GM19351 (cell line): ENCODE measurements around the gene NHLH1.

Source experiments
- ATAC-seq: cut with Tn5 transposase; IDR thresholded peaks from one replicate; pipeline ENCODE4 v1.9.1; 2021; ENCODE audit warnings: mild to moderate bottlenecking, moderate library complexity; ENCODE audit not compliant: unreplicated experiment

Gene NHLH1

GRCh38 chr1:160366731-160367515, at the start of gene NHLH1:
Gene NHLH1 (plus strand): TSS chr1:160367071. CDS start chr1:160370732, 3,661 bp downstream.
- no peak for ATAC-seq

- no peak for ATAC-seq
Observed at GRCh38 chr1:160322831-160323230, 44.0 kb upstream of the NHLH1 start.

- no peak for ATAC-seq
Observed at GRCh38 chr1:160325252-160325651, 41.6 kb upstream of the NHLH1 start.

GRCh38 chr1:160326418-160326817, 40.5 kb upstream of the NHLH1 start:
- no peak for ATAC-seq

- ATAC-seq, result no peak
Observed at GRCh38 chr1:160328184-160328583, 38.7 kb upstream of the NHLH1 start.

- ATAC-seq, result no peak
Observed at GRCh38 chr1:160330119-160330518, 36.8 kb upstream of the NHLH1 start.

- no peak for ATAC-seq
Observed at GRCh38 chr1:160332516-160332915, 34.4 kb upstream of the NHLH1 start.

- no peak for ATAC-seq
Observed at GRCh38 chr1:160338580-160338979, 28.3 kb upstream of the NHLH1 start.

GRCh38 chr1:160340146-160340545, 26.7 kb upstream of the NHLH1 start:
- ATAC-seq, result no peak

- no peak for ATAC-seq
Observed at GRCh38 chr1:160340866-160341265, 26.0 kb upstream of the NHLH1 start.

- ATAC-seq, result no peak
Observed at GRCh38 chr1:160342526-160342925, 24.3 kb upstream of the NHLH1 start.

GRCh38 chr1:160342953-160343869, 23.7 kb upstream of the NHLH1 start, which contains the start of the genes COPA and NCSTN:
Gene COPA (minus strand): TSS chr1:160343250. CDS start chr1:160343170, 80 bp downstream.
Gene NCSTN (plus strand): TSS chr1:160343383. CDS start chr1:160343397, 14 bp downstream.
- ATAC-seq, result peak; percentile 86

- no peak for ATAC-seq
Observed at GRCh38 chr1:160344241-160344640, 22.6 kb upstream of the NHLH1 start.

GRCh38 chr1:160344936-160345335, 21.9 kb upstream of the NHLH1 start:
- no peak for ATAC-seq

GRCh38 chr1:160346463-160346862, 20.4 kb upstream of the NHLH1 start:
- ATAC-seq, result no peak

GRCh38 chr1:160346958-160347357, 19.9 kb upstream of the NHLH1 start:
- ATAC-seq, result peak; percentile 41

- ATAC-seq, result no peak
Observed at GRCh38 chr1:160351629-160352028, 15.2 kb upstream of the NHLH1 start.

- no peak for ATAC-seq
Observed at GRCh38 chr1:160352555-160352954, 14.3 kb upstream of the NHLH1 start.

GRCh38 chr1:160353223-160353622, 13.6 kb upstream of the NHLH1 start:
- ATAC-seq, result no peak

- no peak for ATAC-seq
Observed at GRCh38 chr1:160354388-160354985, 12.4 kb upstream of the NHLH1 start.

- no peak for ATAC-seq
Observed at GRCh38 chr1:160357286-160358002, 9.4 kb upstream of the NHLH1 start.
